COLO829 (cell line): Measurements from ENCODE around the gene ABRAXAS1.
"Not testable (repeated sequence)": the region's sequence is repeated elsewhere in the genome, so short reads cannot be mapped to it uniquely, and the experiment has no call there.

ENCODE experiments used
- DNase-seq: peaks from one replicate; pipeline ENCODE4 v3.0.0; 2012; ENCODE audit warnings: low spot score

ABRAXAS1 gene

DNA sequence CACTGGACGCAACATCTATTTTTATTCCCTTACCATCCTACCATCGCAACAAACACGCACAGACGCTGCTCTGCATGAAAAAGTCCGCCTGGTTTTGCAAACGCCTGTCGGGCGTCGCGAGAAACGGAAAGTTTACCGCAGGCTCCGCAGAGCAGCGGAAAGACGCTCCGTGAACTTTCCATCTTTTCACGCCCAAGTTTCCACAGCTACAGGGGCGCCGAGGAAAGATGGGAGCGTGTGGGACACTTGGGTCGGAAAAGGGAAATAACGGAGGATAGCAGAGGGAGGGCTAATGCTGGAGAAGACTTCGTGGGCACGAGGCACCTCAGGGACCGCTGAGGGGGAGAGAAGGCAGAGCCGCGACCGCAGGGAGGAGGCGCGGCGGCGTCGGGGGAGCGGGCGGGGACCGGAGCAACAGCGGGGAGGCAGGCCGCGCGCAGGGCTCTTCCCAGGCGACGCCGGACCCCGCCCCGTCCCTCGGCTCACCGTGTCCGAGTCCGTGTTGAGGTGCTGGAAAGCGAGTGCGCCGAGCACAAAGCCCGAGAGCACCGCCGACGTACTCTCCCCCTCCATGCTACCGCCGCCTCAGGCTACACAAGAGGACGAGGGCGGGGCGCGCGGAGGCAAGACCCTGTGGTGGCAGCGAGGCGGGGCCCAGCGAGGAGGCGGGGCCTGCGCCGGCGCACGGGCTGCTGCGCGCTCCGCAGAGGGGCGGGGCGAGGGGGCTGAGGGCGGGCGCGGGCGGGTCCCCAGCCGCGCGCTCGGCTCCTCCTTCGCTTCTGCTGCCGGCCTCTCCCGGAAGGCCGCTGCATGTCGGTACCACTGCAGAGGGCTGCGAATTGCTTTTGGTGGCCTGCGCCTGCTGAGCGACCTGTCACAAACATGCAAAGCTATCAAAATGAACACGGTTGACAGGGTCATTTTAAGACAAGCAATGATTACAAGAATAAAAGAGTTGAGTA, at the start of gene ABRAXAS1:
TSS of gene ABRAXAS1 (minus strand) at position 601 of the 962 bp plus-strand sequence. CDS start at position 573, 28 bp downstream.
- DNase-seq, result peak; percentile 97

DNA sequence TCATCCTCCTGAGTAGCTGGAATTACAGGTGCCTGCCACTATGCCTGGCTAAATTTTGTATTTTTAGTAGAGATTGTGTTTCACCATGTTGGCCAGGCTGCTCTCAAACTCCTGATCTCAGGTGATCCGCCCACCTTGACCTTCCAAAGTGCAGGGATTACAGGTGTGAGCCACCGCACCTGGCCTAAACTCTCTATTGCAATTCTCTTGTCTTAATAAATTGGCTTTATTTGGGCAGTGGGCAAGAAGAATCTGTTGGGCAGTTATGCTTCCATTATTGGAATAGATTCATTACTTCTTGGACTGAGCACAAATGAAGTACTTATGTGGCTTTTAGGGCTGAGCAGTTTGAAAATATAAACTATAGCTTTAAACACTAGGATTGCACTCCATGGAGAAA, 42.8 kb upstream of the ABRAXAS1 start:
- DNase-seq, result no peak

DNA sequence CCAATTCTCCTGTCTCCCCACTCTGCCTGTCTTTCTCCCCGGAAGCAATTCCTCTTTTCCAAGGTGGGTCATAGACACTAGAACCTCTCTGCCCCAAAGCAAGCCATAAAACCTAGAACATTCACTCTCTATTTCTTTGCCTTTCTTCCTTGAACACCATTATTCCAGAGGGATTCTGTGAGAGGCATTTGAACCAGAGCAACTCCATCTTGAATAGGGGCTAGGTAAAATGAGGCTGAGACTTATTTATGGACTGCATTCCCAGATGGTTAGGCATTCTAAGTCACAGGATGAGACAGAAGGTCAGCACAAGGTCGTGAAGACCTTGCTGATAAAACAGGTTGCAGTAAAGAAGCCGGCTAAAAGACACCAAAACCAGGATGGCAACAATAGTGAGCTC, 37.3 kb upstream of the ABRAXAS1 start:
- no peak for DNase-seq

DNA sequence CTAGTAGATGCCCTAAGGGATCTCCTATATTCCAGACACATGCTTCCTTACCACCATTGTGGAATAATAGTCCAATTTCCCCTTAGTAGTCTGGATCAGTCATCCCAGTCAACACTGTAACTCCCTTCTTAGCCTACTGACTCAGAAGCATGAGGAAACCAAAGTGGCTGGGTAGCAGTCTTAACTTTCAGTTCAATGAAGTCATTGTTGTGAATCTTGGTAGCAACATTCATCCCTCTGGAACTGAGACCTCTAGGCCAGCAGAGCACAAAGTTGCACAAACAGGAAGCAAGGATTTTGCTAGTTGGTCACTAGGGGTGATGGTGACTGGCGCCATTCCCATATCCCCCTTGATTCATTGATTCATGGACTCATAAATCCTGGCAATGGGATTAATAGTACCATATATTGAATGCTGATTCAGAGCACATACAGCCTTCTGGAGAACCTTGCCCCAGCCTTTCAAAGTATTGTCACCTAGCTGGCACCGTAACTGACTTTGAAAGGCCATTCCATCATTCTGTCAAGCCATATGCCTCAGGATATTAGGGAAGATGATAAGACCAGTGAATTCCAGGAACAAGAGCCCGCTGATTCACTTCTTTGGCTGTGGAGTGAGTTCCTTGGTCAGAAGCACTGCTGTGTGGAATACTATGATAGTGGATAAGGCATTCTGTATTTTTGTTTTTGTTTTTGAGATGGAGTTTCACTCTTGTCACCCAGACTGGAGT, 31.3 kb upstream of the ABRAXAS1 start:
- peak; percentile 74 for DNase-seq

DNA sequence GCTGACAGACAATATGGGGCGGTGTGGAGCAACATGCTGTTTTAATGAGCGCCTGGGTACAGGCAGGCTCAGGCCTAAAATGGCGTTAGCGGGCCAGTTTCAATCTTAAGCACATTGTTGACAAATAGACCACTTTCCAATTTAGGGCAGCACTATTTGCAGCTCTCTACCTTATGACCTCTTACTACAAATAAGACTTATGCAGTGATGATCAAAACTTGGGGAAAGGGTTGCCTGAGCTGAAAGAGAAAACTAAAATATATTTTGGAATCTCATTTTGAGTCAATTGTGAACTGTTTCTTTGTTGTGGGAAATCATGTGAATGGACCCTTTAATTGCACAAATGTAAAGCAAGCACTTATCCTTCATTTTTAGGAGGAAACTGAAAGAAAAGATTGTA, 25.5 kb upstream of the ABRAXAS1 start:
- DNase-seq, result no peak

DNA sequence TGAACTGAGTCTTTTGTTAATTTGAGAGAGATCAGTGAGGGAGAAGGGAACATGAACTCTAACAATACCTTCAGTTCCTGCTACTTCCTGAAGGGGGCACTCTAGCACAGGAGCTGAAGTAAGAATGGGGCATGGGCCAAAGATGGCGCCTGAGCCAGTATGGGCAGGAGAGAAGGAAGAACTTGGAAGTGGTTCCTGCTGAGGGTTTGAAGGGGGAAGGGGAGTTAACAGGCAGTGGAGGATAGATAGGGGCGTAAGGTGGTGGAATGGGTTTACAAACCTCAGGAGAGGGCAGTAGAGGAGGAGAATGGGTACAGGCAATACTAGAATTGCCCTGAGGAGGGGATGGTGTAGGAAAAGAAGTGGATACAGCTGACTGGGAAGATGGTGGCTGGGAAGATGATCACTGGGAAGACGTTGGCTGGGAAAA, 24.3 kb upstream of the ABRAXAS1 start:
- DNase-seq, result peak; percentile 72

DNA sequence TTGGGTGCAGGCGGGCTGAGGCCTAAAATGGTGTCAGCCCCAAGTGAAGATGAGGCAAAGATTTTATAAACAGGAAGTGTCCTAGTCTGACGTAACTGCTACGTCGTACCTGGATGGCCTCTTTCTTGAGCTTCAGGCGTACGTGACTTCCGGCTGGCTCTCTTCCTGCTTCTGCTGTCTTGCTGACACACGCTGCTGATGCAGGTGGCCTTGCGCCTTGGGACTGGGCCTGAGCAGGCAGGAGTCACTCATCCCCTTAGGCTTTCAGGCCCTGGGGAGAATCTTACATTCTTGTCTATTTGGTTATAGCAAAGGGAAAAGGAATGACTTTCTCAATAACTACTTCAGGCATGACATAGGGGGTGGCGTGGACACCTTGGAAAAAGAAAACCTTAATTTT, 20.1 kb upstream of the ABRAXAS1 start:
- DNase-seq, result no peak

DNA sequence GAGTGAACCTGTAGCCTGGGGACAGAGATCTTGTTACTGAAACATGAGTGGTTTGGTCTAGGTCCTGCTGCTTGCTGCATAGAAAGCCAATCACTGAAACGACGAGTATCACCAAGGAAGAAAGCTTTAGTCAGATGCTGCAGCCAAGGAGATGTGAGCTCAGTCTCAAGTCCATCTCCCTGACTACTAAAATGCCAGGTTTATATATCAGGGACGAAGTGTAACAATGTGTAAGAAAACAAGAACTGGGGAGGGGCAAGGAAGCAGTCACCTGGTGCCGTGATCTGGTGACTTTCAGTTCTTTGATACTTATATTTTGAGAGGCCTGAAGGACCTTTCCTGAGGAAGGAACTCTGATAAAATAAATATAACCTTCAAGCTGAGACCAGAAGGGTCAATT, 19.6 kb upstream of the ABRAXAS1 start:
- no peak for DNase-seq

DNA sequence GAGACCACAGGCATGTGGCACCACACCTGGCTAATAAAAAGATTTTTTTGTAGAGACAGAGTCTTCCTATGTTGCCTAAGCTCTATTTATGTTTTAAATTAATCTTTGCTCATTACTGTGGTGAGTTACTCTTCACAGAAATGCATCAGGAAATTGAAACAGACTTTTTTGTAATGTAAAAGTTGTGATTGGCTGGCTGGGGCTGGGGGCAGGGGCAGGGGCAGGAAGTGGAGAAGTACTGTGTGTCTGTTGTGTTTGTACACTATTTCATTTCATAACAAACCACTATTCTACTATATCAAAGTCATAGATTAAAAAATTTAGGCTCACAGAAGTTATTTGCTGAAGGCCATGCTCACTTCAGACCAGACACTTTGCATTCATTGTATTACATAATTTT, 19.1 kb upstream of the ABRAXAS1 start:
- no peak for DNase-seq

DNA sequence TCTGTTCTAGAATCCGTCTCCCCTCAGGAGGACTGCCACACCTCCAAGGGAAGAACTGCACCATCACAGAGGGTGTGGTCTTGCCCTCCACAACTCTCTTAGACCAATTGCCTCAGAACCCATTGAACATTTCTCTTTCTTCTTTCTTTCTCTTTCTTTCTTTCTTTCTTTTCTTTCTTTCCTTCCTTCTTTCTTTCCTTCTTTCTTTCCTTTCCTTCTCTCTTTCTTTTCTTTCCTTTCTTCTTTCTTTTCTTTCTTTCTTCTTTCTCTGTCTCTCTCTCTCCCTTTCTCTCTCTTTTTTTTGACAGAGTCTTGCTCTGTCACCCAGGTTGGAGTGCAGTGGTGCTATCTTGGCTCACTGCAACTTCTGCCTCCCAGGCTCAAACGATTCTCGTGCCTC, 16.8 kb upstream of the ABRAXAS1 start:
- not testable (repeated sequence) for DNase-seq

DNA sequence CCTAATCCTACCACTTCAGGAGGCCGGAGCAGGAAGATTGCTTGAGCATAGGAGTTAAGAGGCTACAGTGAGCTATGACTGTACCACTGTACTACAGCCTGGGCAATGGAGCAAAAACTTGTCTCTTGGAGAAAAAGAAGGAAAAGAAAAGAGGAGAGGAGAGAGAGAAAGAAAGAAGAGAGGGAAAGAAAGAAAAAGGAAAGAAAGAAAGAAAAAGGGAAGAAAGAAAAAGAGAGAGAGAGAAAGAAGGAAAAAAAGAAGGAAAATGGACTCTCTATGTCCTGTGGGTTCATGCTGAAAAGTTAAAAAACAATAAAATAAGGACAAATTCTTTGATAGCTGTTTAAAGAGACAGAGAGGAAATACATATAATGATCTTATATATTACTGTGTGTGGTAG, 13.3 kb upstream of the ABRAXAS1 start:
- no peak for DNase-seq

DNA sequence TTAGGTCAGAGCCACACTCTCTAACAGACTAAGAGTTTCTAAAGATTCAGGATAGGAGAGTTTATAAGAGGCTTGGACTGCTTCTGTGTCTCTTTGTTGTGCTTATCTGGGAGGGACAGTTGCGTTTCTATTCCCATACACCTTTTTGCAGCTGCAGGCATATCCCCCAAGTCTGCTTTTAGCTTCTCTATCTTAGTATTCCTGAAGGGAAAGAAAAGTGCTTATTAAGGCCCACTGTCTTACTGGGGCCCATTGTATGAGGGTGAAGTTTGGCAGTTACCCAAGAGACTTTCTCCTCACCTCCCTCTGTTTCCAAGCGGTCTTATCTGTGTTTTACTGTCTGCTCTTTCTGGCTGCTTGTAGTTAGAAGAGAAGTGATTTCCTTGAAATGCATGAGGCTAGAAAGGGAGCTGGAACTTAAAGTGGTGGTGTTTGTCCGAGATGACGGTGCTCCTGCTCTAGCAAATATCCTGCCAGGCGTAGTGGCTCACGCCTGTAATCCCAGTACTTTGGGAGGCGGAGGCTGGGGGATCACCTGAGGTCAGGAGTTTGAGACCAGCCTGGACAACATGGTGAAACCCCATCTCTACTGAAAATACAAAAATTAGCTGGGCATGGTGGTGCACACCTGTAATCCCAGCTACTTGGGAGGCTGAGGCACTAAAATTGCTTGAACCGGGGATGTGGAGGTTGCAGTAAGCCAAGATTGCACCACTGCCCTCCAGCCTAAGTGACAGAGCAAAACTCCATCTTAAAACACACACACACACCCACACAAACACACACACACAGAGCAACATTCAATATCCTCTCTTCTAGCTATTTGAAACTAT, 11.4 kb upstream of the ABRAXAS1 start:
- DNase-seq, result not testable (repeated sequence)

DNA sequence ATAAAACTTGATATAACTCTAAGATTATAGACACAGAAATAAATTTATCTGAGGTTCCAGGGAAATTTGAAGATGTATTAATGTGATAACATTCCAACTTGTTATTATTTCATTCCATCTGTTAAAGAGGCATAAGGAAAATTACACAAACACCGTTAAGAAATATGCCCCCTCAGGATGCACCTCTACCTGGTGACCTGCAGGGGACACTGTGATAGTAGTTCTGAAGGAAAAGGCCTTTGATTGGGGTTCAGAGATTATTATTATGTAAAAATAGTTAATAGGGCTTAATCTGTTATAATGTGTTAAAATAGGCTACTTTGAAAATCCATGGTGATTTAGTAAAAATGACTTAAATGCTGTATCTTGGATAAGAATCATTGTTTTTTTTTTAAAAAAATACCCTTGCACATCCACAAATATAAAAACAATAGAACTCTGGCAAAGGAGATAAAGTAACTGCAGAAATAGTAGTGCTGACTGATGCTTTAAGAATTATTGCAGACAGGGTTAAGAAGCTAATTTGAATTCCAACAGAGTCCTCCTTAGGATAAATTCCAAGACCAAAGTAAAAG, 6.1 kb upstream of the ABRAXAS1 start:
- peak; percentile 70 for DNase-seq

DNA sequence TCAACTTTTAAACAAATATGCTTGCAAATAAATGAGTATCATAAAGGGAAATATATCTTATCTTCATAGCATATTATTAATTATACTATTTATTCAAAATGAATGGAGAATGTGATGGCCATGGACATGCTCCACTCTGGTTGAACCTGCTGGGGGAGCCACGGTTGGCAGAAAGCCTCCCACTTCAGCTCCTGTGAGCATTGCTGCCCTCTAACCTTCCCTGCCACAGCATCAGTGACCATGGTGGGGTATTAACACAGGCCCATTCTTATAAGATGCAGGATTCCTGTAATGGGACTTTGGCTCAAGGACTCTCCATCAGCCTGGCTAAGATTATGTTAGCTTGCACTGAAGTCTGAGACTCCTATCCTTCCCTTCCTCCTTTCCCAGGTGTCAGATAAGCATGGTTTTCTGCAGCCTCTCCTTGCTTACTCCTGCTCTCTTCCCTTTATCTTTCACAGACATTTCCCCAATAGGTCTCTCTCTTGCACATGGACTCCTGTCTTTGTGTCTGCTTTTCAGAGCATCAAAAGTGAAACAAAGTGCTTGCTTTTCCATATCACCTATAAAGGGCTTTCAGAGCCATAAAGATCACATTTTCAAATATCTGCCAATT, 4.9 kb upstream of the ABRAXAS1 start:
- DNase-seq, result no peak

DNA sequence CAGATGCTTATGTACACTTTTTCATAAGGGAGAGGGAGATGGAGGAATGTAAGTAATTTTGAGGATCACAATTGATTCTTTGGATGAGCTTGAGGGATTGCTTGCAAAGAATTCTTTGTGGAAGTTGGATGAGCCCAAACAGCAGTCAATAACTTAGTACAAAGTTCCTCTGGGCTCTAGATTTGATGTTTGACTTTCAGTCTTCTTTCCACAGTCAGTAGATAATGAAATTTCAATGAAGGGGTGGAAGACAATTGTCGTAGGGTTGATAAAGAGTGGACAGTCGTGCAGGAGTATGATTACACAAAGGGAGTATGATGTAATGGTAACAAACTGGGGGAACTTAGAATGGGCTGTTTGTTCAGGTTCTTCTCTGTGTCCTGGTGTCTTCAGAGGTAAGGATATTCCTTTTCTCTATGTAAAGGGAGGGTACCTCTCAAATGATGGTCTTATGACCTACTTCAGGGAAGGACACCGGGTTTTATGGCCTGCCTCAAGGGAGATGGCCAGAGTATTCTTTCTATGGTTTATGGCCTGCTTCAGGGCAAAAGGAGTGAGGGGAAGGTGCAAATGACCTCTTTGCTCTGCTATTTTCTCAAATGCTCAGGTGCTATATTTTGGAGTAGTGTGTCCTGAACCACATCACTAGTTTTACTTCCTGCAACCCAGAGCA, 1.7 kb upstream of the ABRAXAS1 start:
- no peak for DNase-seq

DNA sequence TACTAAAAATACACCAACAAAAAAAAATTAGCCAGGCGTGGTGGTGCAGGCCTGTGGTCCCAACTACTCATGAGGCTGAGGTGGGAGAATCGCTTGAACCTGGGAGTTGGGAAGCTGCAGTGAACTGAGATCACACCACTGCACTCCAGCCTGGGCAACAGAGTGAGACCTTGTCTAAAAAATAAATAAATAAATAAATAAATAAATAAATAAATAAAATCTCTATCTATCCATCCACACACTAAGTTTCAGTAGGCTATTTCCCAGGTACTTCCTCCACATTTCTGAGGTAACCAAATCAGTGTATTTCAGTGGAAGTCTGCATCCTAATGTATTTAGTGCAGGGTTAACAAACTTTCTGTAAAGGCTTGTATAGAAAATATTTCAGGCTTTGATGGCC, 10.9 kb downstream of the ABRAXAS1 start:
- DNase-seq, result no peak

DNA sequence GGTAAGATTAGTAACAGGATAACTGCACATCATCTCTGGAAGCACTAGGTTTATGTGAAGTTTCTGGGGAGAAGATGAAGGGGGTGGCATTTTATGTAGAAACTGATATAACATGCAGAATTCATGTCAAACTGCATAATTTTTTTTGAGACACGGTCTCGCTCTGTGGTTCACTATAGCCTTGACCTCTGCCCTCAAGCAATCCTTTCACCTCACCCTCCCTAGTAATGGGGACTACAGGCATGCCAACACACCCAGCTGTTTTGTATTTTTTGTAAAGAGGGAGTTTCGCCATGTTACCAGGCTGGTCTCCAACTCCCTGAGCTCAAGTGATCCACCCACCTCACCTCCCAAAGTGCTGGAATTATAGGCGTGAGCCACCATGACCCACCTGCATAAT, 11.5 kb downstream of the ABRAXAS1 start:
- DNase-seq, result no peak

DNA sequence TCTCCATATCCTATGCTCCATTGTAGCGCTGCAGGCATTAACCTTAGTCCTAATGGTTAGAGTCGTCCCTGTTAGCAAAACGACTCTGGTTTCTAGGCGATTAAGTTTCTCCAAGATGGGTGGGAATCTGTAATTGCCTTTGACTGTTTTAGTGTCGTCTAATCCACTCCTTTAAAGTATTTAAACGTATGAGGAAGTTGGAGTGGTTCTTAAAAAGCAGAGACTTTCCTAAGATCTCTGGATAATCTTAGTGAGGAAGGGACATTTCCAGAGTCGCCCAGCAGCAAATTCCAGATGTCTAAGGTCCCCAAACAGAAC, 28.8 kb downstream of the ABRAXAS1 start:
- no peak for DNase-seq

DNA sequence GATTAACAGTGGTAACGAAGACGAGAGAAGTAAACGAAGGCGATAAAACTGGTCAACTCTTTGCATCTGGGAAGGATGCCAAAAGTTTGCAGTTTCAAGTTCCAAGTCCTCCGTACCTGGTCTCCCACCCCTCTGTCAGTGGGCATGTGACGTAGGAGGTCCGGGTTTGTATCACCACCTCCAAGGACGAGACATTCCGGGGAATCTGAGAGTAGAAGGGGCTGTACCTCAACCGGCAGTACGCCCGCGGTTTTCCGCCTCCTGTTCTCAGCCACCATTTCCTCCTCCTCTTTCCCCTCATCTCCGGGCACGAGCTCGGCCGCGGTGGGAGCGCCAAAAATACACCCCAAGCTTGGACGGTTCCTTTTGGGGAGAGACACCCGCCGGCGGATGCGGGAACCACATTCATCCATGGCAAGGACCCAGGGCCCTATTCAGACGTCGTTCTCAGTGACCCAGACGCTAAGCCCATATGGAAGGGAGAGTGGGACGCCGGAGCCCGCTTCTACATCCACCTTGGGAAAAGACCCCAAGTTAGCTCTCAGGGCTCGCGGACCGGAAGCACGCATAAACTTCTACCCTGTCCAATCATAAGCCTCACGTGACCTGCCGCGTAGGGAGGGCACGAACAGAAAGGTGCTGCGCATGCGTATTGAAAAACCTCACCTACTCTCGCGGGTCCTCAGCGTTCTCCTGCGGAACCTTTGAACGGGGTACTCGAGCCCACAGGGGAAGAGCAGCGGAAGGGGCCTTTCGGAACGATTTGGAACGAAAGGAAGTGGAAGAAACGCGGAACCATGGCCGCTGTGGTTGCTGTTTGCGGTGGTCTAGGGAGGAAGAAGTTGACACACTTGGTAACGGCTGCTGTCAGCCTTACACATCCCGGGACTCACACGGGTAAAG, 29.4 kb downstream of the ABRAXAS1 start, which contains the start of the genes HELQ and MRPS18C:
TSS of gene HELQ (minus strand) at position 543 of the 903 bp plus-strand sequence. CDS start at position 413, 130 bp downstream.
TSS of gene MRPS18C (plus strand) at position 778 of the 903 bp plus-strand sequence. CDS start at position 798, 20 bp downstream.
- peak; percentile 100 for DNase-seq

DNA sequence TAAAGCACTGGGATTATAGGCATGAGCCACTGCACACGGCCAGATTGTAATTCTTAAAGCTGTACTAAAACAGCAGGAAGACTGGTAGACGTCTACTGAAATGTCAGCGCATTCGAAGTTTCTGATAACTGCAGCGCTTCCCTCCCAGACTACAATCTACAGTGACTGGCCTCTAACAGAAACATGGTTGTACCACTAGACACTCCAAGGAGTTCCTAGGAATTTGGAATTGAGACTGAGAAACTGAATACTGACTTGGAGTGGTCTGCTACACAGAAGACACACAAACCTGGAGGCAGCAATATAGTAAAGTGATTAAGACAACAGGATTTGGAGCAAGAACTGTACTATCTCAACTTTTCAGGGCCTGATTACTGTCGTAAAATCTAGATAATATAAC, 30.2 kb downstream of the ABRAXAS1 start:
- DNase-seq, result no peak
